ENCODE results near the gene ANAPC4. TPM values are rescaled to one million over a fixed set of nuclear protein-coding genes. Genes with fewer than 3 reads are reported as not detected.
A peak's percentile ranks its signal among the peaks of the same experiment; 100 is the strongest.

ANAPC4 gene
- total and polyA plus RNA-seq, 10 donors: 25.5 to 58.9 (median 43.5) TPM

- Histone ChIP-seq H3K4me3 (no peak overlapping the region), H3K9me3 (peaks cover 0 to 7% (median 0%) of the 10 kb centered on the region in 8 donors), H3K4me1 (no peaks in the 10 kb centered on the region), H3K27me3 (replicated peaks in 1 of 7) (no peaks in the 10 kb centered on the region), H3K36me3 (peaks cover 0 to 46% (median 5%) of the 10 kb centered on the region in 6 donors), H3K27ac (no peak overlapping the region)
- TF ChIP-seq, protein P1, sequence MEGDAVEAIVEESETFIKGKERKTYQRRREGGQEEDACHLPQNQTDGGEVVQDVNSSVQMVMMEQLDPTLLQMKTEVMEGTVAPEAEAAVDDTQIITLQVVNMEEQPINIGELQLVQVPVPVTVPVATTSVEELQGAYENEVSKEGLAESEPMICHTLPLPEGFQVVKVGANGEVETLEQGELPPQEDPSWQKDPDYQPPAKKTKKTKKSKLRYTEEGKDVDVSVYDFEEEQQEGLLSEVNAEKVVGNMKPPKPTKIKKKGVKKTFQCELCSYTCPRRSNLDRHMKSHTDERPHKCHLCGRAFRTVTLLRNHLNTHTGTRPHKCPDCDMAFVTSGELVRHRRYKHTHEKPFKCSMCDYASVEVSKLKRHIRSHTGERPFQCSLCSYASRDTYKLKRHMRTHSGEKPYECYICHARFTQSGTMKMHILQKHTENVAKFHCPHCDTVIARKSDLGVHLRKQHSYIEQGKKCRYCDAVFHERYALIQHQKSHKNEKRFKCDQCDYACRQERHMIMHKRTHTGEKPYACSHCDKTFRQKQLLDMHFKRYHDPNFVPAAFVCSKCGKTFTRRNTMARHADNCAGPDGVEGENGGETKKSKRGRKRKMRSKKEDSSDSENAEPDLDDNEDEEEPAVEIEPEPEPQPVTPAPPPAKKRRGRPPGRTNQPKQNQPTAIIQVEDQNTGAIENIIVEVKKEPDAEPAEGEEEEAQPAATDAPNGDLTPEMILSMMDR (IDR thresholded peaks at IDR 0.05 in 8 of 11, conservative IDR thresholded peaks at IDR 0.05 in 3 of 11): no peak
- TF ChIP-seq POLR2AphosphoS5 (IDR thresholded peaks at IDR 0.05): no peak
- TF ChIP-seq POLR2A (IDR thresholded peaks at IDR 0.05): no peak
- 96 to 99% (median 98%) methylated on average over 2 of the region's 2 CpGs for WGBS, 5 donors
- intact Hi-C loops (cut with DNase I; ENCODE audit: low total_unique reads): no loop called here
- no peak for DNase-seq
Measured at GRCh38 chr4:25356068-25356467, 21.0 kb upstream of the ANAPC4 start.

DNA sequence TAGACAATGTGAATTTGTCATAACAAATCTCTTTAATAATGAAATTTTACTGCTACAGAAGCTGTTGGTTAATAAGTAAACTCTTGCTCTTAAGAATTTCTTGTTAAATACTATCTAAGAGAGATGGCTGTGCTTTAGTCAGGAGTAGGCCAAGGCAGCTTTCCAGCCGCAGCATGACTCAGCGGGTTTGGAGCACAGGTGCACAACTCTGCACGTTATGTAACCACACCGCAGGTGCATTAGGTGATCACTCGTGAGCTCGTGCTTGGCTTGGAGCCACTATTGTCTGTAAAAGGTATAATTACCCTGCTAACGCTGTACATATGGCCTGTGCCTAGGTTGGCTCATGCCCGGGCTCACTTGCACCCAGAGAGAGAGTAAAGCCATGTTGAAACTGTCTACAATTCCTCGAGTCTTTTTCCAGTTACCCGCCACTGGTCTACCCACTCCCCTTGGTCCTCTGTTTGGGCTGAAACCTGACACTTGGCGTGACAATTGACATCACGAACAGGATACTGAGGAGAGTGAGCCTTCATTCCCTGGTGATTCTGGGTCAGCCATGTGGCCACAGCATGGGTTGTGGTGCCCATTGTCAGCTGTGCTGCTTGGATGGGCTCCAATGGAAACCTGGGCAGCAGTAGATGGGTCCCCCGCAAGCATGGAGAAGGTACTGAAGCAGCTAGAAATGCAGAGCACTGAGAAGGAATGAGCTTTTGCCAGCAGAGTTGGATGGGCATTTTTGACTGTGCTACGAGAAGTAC is 18.4 kb upstream of the ANAPC4 start:
- Histone ChIP-seq H3K4me3 (no peak overlapping the region), H3K27me3 (replicated peaks in 1 of 7) (no peaks in the 10 kb centered on the region), H3K4me1 (no peaks in the 10 kb centered on the region), H3K9me3 (peaks cover 0 to 7% (median 0%) of the 10 kb centered on the region in 8 donors), H3K27ac (no peak overlapping the region), H3K36me3 (peaks cover 0 to 44% (median 2%) of the 10 kb centered on the region in 6 donors)
- intact Hi-C loops (cut with DNase I; ENCODE audit: low total_unique reads): no loop called here
- DNase-seq: no peak
- TF ChIP-seq POLR2A (IDR thresholded peaks at IDR 0.05) (no peak), POLR2AphosphoS5 (IDR thresholded peaks at IDR 0.05) (no peak)
- TF ChIP-seq, protein P1 (IDR thresholded peaks at IDR 0.05 in 8 of 11, conservative IDR thresholded peaks at IDR 0.05 in 3 of 11): no peak
- WGBS, 5 donors: 85 to 96% (median 95%) methylated on average over 14 of the region's 14 CpGs

DNA sequence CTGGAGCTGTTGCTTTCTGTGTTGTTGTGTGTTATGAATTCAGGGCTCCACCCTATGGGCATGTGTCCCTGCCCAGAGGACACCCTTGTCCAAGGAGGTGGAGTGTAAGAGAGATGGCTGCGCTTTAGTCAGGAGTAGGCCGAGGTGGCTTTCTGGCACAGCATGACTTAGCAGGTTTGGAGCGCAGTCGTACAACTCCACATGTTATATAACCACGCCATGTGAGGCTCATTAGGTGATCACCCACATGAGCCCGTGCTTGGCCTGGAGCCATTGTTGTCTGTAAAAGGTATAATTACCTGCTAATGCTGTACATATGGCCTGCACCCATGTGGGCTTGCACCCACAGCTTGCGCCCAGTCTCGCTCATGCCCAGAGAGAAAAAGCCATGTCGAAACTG is 15.8 kb upstream of the ANAPC4 start:
- no peaks in the 10 kb centered on the region for H3K27me3 ChIP-seq (replicated peaks in 1 of 7)
- no peak for TF ChIP-seq POLR2AphosphoS5 (IDR thresholded peaks at IDR 0.05)
- no peak for TF ChIP-seq POLR2A (IDR thresholded peaks at IDR 0.05)
- TF ChIP-seq, protein P1 (IDR thresholded peaks at IDR 0.05 in 8 of 11, conservative IDR thresholded peaks at IDR 0.05 in 3 of 11): no peak
- peaks cover 0 to 7% (median 0%) of the 10 kb centered on the region in 8 donors for H3K9me3 ChIP-seq
- H3K27ac ChIP-seq: no peak overlapping the region
- peaks cover 0 to 59% (median 9%) of the 10 kb centered on the region in 6 donors for H3K36me3 ChIP-seq
- no peak overlapping the region for H3K4me3 ChIP-seq
- intact Hi-C loops (cut with DNase I; ENCODE audit: low total_unique reads): no loop called here
- no peak for DNase-seq
- H3K4me1 ChIP-seq: no peaks in the 10 kb centered on the region
- WGBS, 5 donors: 93 to 98% (median 97%) methylated on average over 6 to 9 of the region's 9 CpGs

DNA sequence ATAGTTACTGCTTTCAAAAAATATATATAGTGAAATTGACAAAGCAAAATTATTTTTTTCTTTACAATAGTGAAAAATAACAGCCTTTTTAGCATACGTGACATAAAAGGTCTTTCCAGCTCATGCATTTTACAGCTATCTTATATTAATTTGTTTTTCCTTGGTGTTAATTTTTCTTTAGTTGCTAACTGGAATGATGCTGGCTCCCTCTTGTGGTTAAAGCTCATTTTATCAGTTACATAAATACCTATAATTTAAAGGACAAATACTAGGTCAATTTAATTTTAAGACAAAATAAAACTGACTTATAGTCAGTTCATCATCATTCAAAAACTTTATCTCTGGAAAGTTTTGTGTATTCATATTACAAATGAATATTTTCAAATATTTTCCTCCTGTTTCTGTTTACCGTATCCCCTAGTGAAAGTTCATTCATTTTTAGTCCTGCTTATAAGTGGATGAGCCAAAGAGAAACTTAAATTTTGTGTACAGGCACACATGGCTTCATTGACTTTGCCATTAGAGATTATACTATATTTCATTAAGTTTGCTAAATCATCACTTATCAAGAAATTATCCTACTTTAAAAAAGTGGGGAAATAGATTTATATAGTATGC is 9.9 kb upstream of the ANAPC4 start:
- TF ChIP-seq POLR2AphosphoS5 (IDR thresholded peaks at IDR 0.05): no peak
- no peak for TF ChIP-seq POLR2A (IDR thresholded peaks at IDR 0.05)
- TF ChIP-seq, protein P1 (IDR thresholded peaks at IDR 0.05 in 8 of 11, conservative IDR thresholded peaks at IDR 0.05 in 3 of 11): peak in 9 of 11 experiments; percentile 23 to 62 (median 51)
- no peak for DNase-seq
- no peak overlapping the region for H3K27ac ChIP-seq
- H3K36me3 ChIP-seq: peaks cover 0 to 54% (median 11%) of the 10 kb centered on the region in 6 donors
- WGBS, 5 donors: 81 to 89% (median 85%) methylated on average over 2 of the region's 2 CpGs
- no peaks in the 10 kb centered on the region for H3K9me3 ChIP-seq
- no peaks in the 10 kb centered on the region for H3K27me3 ChIP-seq (replicated peaks in 1 of 7)
- intact Hi-C loops (cut with DNase I; ENCODE audit: low total_unique reads): no loop called here
- H3K4me3 ChIP-seq: no peak overlapping the region
- H3K4me1 ChIP-seq: no peaks in the 10 kb centered on the region

Measured in spleen (tissue), 11 donors.